H1 (cell line): ENCODE data around the gene NDUFAF7. TPM values are rescaled to one million over a fixed set of nuclear protein-coding genes. Genes with fewer than 3 reads are reported as not detected.

Source experiments
- CHD1 ChIP-seq: IDR thresholded peaks from 2 replicates; pipeline ENCODE4 v1.6.1; 2012; ENCODE audit warnings: low read depth, low read length, improper control_type of control experiment
- CHD7 ChIP-seq: fragments of 300-600 bp; sonication (generic); IDR thresholded peaks from 2 replicates; pipeline ENCODE4 v1.7.1; 2012; ENCODE audit warnings: low read length, moderate library complexity, mild to moderate bottlenecking, inconsistent platforms; ENCODE audit not compliant: insufficient replicate concordance
- EZH2 ChIP-seq: fragments of 200-600 bp; sonication (generic); IDR thresholded peaks from 2 replicates; pipeline ENCODE4 v1.7.1; 2012; ENCODE audit warnings: low read depth, mild to moderate bottlenecking, moderate library complexity, low read length, inconsistent platforms; ENCODE audit not compliant: severe bottlenecking
- GTF2F1 ChIP-seq: IDR thresholded peaks from 2 replicates; pipeline ENCODE4 v1.6.1; 2012; ENCODE audit warnings: low read depth, low read length, improper control_type of control experiment, borderline replicate concordance
- HDAC2 ChIP-seq, 2 experiments: fragments of 300-600 bp in 1 of 2; sonication (generic) in 1 of 2; IDR thresholded peaks; 2 replicates each; pipeline ENCODE4 v1.6.1; 2011 to 2012; ENCODE audit warnings: low read depth in 2 of 2, low read length in 2 of 2, mild to moderate bottlenecking in 2 of 2, moderate library complexity in 2 of 2, borderline replicate concordance in 1 of 2, inconsistent platforms in 1 of 2
- KDM5A ChIP-seq: fragments of 200-600 bp; IDR thresholded peaks from 2 replicates; pipeline ENCODE4 v1.7.1; 2012; ENCODE audit warnings: mild to moderate bottlenecking, low read length, inconsistent platforms, mixed read lengths
- MAX ChIP-seq: IDR thresholded peaks from 2 replicates; pipeline ENCODE4 v1.6.1; 2012; ENCODE audit warnings: inconsistent platforms
- SP2 ChIP-seq: IDR thresholded peaks from 2 replicates; pipeline ENCODE4 v1.6.1; 2012; ENCODE audit warnings: mild to moderate bottlenecking, low read length, inconsistent platforms
- polyA plus RNA-seq, 7 experiments: library from polyadenylated mRNA; depleted of rRNA in 3 of 7; stranded (reverse) in 5 of 7; unstranded in 2 of 7; fragments of >200 nt in 5 of 7; fragments of 200-250 nt in 2 of 7; gene quantifications; 1 replicate in 5 of 7; 2 replicates in 1 of 7; 4 replicates in 1 of 7; pipeline versions ENCODE4 v1.2.1 to v1.2.3, GENCODE V29; 2011 to 2013; ENCODE audit warnings: missing spikeins in 2 of 7, mixed read lengths in 2 of 7
- total RNA-seq: library from RNA; stranded (reverse); fragmentation: NEBNext Ultra II Directional; extraction: Animal tissue kit (Norgen Biotek cat#: 25700); gene quantifications from 2 replicates; pipeline ENCODE4 v1.2.1, GENCODE V29; 2021

Gene NDUFAF7
- total and polyA plus RNA-seq, 2 of the 8 experiments (the other 6 are each of a cell fraction or from before 2014, with no cell fraction given) = 50.2 to 56.0 TPM

GRCh38 chr2:37224063-37224462 is 7.4 kb upstream of the NDUFAF7 start (continued):
- TF ChIP-seq CHD7 (no peak), GTF2F1 (no peak), CHD1 (no peak), HDAC2 (IDR thresholded peaks at IDR 0.05; ENCODE audit: borderline replicate concordance in 1 of 2, low read depth in 2 of 2, low read length in 2 of 2) (no peak), SP2 (no peak), EZH2 (no peak), MAX (no peak), KDM5A (no peak)
